ENCODE measurements around the gene EIF1. TPM values are rescaled to one million over a fixed set of nuclear protein-coding genes. Genes with fewer than 3 reads are reported as not detected.

The EIF1 gene
- total and polyA plus RNA-seq, 12 donors = 105 to 1,189 (median 442) TPM

- DNase-seq = no peak
- Histone ChIP-seq H3K27ac (no peak overlapping the region), H3K36me3 (replicated peaks in 1 of 2) (no peaks in the 10 kb centered on the region), H3K9me3 (replicated peaks in 1 of 3) (no peaks in the 10 kb centered on the region), H3K4me1 (replicated peaks in 1 of 2) (peaks cover 5 to 14% of the 10 kb centered on the region in 2 donors), H3K4me3 (no peak overlapping the region), H3K27me3 (peaks cover 25% of the 10 kb centered on the region)
- TF ChIP-seq, protein P1, sequence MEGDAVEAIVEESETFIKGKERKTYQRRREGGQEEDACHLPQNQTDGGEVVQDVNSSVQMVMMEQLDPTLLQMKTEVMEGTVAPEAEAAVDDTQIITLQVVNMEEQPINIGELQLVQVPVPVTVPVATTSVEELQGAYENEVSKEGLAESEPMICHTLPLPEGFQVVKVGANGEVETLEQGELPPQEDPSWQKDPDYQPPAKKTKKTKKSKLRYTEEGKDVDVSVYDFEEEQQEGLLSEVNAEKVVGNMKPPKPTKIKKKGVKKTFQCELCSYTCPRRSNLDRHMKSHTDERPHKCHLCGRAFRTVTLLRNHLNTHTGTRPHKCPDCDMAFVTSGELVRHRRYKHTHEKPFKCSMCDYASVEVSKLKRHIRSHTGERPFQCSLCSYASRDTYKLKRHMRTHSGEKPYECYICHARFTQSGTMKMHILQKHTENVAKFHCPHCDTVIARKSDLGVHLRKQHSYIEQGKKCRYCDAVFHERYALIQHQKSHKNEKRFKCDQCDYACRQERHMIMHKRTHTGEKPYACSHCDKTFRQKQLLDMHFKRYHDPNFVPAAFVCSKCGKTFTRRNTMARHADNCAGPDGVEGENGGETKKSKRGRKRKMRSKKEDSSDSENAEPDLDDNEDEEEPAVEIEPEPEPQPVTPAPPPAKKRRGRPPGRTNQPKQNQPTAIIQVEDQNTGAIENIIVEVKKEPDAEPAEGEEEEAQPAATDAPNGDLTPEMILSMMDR (IDR thresholded peaks at IDR 0.05) = no peak
- TF ChIP-seq POLR2A (IDR thresholded peaks at IDR 0.05) = no peak
- WGBS, 4 donors = 90 to 97% (median 91%) methylated on average over 5 of the region's 5 CpGs
- intact Hi-C loops (cut with DNase I) = loop anchor here in 1 of 2 donors (2.0 to 10.0 kb wide), 3 partner anchors 62 to 216 kb away; no protein-coding TSS in a partner anchor
Observed at GRCh38 chr17:41738801-41739112, 50.1 kb downstream of the EIF1 start.

- no peak overlapping the region for H3K4me3 ChIP-seq
- peaks cover 16% of the 10 kb centered on the region for H3K27me3 ChIP-seq
- H3K36me3 ChIP-seq (replicated peaks in 1 of 2) = no peaks in the 10 kb centered on the region
- intact Hi-C loops (cut with DNase I) = loop anchor here in 1 of 2 donors (2.0 to 10.0 kb wide), 3 partner anchors 61 to 215 kb away; no protein-coding TSS in a partner anchor
- 45 to 75% (median 65%) methylated on average over 4 to 9 of the region's 9 CpGs for WGBS, 4 donors
- H3K27ac ChIP-seq = no peak overlapping the region
- H3K9me3 ChIP-seq (replicated peaks in 1 of 3) = no peaks in the 10 kb centered on the region
- TF ChIP-seq POLR2A (IDR thresholded peaks at IDR 0.05) = no peak
- TF ChIP-seq, protein P1 (IDR thresholded peaks at IDR 0.05) = no peak
- DNase-seq = no peak
- H3K4me1 ChIP-seq (replicated peaks in 1 of 2) = peaks cover 0 to 4% of the 10 kb centered on the region in 2 donors
Observed at GRCh38 chr17:41739661-41740352, 51.1 kb downstream of the EIF1 start.

- H3K4me1 ChIP-seq (replicated peaks in 1 of 2) = no peaks in the 10 kb centered on the region
- no peak overlapping the region for H3K27ac ChIP-seq
- H3K27me3 ChIP-seq = peaks cover 9% of the 10 kb centered on the region
- no peak for TF ChIP-seq POLR2A (IDR thresholded peaks at IDR 0.05)
- TF ChIP-seq, protein P1 (IDR thresholded peaks at IDR 0.05) = no peak
- DNase-seq = no peak
- 85 to 94% (median 91%) methylated on average over 5 of the region's 5 CpGs for WGBS, 4 donors
- intact Hi-C loops (cut with DNase I) = no loop called here
- no peak overlapping the region for H3K4me3 ChIP-seq
- H3K9me3 ChIP-seq (replicated peaks in 1 of 3) = no peaks in the 10 kb centered on the region
- no peaks in the 10 kb centered on the region for H3K36me3 ChIP-seq (replicated peaks in 1 of 2)
Observed at GRCh38 chr17:41740506-41740905, 51.8 kb downstream of the EIF1 start.

GRCh38 chr17:41741709-41742108 lies 53.0 kb downstream of the EIF1 start:
- Histone ChIP-seq H3K4me3 (no peak overlapping the region), H3K27ac (no peak overlapping the region), H3K36me3 (replicated peaks in 1 of 2) (no peaks in the 10 kb centered on the region), H3K27me3 (peaks cover 4% of the 10 kb centered on the region), H3K9me3 (replicated peaks in 1 of 3) (no peaks in the 10 kb centered on the region), H3K4me1 (replicated peaks in 1 of 2) (no peaks in the 10 kb centered on the region)
- WGBS, 4 donors = 81 to 85% (median 82%) methylated on average over 7 to 9 of the region's 9 CpGs
- TF ChIP-seq, protein P1 (IDR thresholded peaks at IDR 0.05) = no peak
- TF ChIP-seq POLR2A (IDR thresholded peaks at IDR 0.05) = no peak
- DNase-seq = no peak
- intact Hi-C loops (cut with DNase I) = no loop called here

Small RNAs within 50 kb of the gene (small RNA-seq; reads per million reads assigned to genes)
- gene RN7SL399P (0 reads per million in 2 donors), gene RNA5SP442 (0 to 0.17 reads per million in 2 donors)

Other genes with a start within 250 kb of the EIF1 start
- gene KRT38, start 247.9 kb upstream of the EIF1 start, total RNA-seq = not detected
- gene KRT38, start 247.9 kb upstream of the EIF1 start, polyA plus RNA-seq = not detected
- not detected for gene KRT32, start 221.5 kb upstream of the EIF1 start, total RNA-seq
- not detected for gene KRT32, start 221.5 kb upstream of the EIF1 start, polyA plus RNA-seq
- not detected for gene KRT35, start 207.7 kb upstream of the EIF1 start, total RNA-seq
- not detected for gene KRT35, start 207.7 kb upstream of the EIF1 start, polyA plus RNA-seq
- under 1 TPM in 1 of 9 donors, not detected in 8; 0.28 TPM for gene KRT36, start 199.0 kb upstream of the EIF1 start, total RNA-seq
- gene KRT36, start 199.0 kb upstream of the EIF1 start, polyA plus RNA-seq = not detected
- 1 to 10 TPM in 1 of 9 donors, under 1 TPM in 2, not detected in 6; 0.54 to 3.5 (median 0.83) TPM for gene KRT13, start 183.3 kb upstream of the EIF1 start, total RNA-seq
- 10 to 100 TPM in 2 of 3 donors, not detected in 1; 18.6 to 20.0 TPM for gene KRT13, start 183.3 kb upstream of the EIF1 start, polyA plus RNA-seq
- under 1 TPM in 2 of 9 donors, not detected in 7; 0.18 to 0.25 TPM for gene KRT15, start 170.0 kb upstream of the EIF1 start, total RNA-seq
- gene KRT15, start 170.0 kb upstream of the EIF1 start, polyA plus RNA-seq = under 1 TPM in 2 of 3 donors, not detected in 1; 0.64 to 0.88 TPM
- 10 to 100 TPM in 3 of 9 donors, 1 to 10 TPM in 6; 1.1 to 30.1 (median 4.6) TPM for gene KRT19, start 160.6 kb upstream of the EIF1 start, total RNA-seq
- 10 to 100 TPM in 2 of 3 donors, 1 to 10 TPM in 1; 3.2 to 49.1 (median 26.1) TPM for gene KRT19, start 160.6 kb upstream of the EIF1 start, polyA plus RNA-seq
- gene KRT9, start 116.8 kb upstream of the EIF1 start, total RNA-seq = under 1 TPM in 2 of 9 donors, not detected in 7; 0.14 to 0.32 TPM
- gene KRT9, start 116.8 kb upstream of the EIF1 start, polyA plus RNA-seq = 1 to 10 TPM in 1 of 3 donors, under 1 TPM in 1, not detected in 1; 0.61 to 2.1 TPM
- gene KRT14, start 102.0 kb upstream of the EIF1 start, total RNA-seq = under 1 TPM in 1 of 9 donors, not detected in 8; 0.35 TPM
- gene KRT14, start 102.0 kb upstream of the EIF1 start, polyA plus RNA-seq = 1 to 10 TPM in 1 of 3 donors, not detected in 2; 1.2 TPM
- gene KRT16, start 76.1 kb upstream of the EIF1 start, total RNA-seq = 1 to 10 TPM in 2 of 9 donors, under 1 TPM in 5, not detected in 2; 0.18 to 3.0 (median 0.53) TPM
- gene KRT16, start 76.1 kb upstream of the EIF1 start, polyA plus RNA-seq = 1 to 10 TPM in 2 of 3 donors, not detected in 1; 2.6 to 4.5 TPM
- under 1 TPM in 3 of 9 donors, not detected in 6; 0.39 to 0.55 (median 0.55) TPM for gene KRT17, start 64.3 kb upstream of the EIF1 start, total RNA-seq
- 1 to 10 TPM in 1 of 3 donors, under 1 TPM in 1, not detected in 1; 0.97 to 1.3 TPM for gene KRT17, start 64.3 kb upstream of the EIF1 start, polyA plus RNA-seq
- gene GAST, start 23.4 kb downstream of the EIF1 start, total RNA-seq = not detected
- not detected for gene GAST, start 23.4 kb downstream of the EIF1 start, polyA plus RNA-seq
- gene HAP1, start 45.8 kb downstream of the EIF1 start, total RNA-seq = 1 to 10 TPM in 3 of 9 donors, under 1 TPM in 5, not detected in 1; 0.17 to 2.8 (median 0.58) TPM
- 1 to 10 TPM in 1 of 3 donors, under 1 TPM in 2; 0.26 to 2.8 (median 0.91) TPM for gene HAP1, start 45.8 kb downstream of the EIF1 start, polyA plus RNA-seq
- gene JUP, start 97.8 kb downstream of the EIF1 start, total RNA-seq = 10 to 100 TPM in 8 of 9 donors, 1 to 10 TPM in 1; 9.6 to 81.3 (median 35.5) TPM
- 10 to 100 TPM in 2 of 3 donors, 1 to 10 TPM in 1; 4.9 to 27.8 (median 21.1) TPM for gene JUP, start 97.8 kb downstream of the EIF1 start, polyA plus RNA-seq
- 10 to 100 TPM; 22.7 to 67.2 (median 30.8) TPM for gene P3H4, start 123.1 kb downstream of the EIF1 start, total RNA-seq
- gene P3H4, start 123.1 kb downstream of the EIF1 start, polyA plus RNA-seq = 10 to 100 TPM; 12.8 to 19.1 (median 14.1) TPM
- 100 to 1,000 TPM in 3 of 9 donors, 10 to 100 TPM in 6; 62.3 to 131 (median 86.3) TPM for gene FKBP10, start 124.1 kb downstream of the EIF1 start, total RNA-seq
- 100 to 1,000 TPM in 2 of 3 donors, 10 to 100 TPM in 1; 28.4 to 244 (median 157) TPM for gene FKBP10, start 124.1 kb downstream of the EIF1 start, polyA plus RNA-seq
- gene NT5C3B, start 147.3 kb downstream of the EIF1 start, total RNA-seq = 10 to 100 TPM; 36.2 to 62.9 (median 49.4) TPM
- gene NT5C3B, start 147.3 kb downstream of the EIF1 start, polyA plus RNA-seq = 100 to 1,000 TPM in 1 of 3 donors, 10 to 100 TPM in 2; 51.4 to 121 (median 98.8) TPM
- under 1 TPM in 1 of 9 donors, not detected in 8; 0.29 TPM for gene KLHL10, start 148.9 kb downstream of the EIF1 start, total RNA-seq
- under 1 TPM in 2 of 3 donors, not detected in 1; 0.10 to 0.24 TPM for gene KLHL10, start 148.9 kb downstream of the EIF1 start, polyA plus RNA-seq
- 10 to 100 TPM; 14.7 to 42.9 (median 22.9) TPM for gene KLHL11, start 176.5 kb downstream of the EIF1 start, total RNA-seq
- 1 to 10 TPM in 1 of 3 donors, under 1 TPM in 2; 0.17 to 3.2 (median 0.97) TPM for gene KLHL11, start 176.5 kb downstream of the EIF1 start, polyA plus RNA-seq
- gene ACLY, start 230.1 kb downstream of the EIF1 start, total RNA-seq = 100 to 1,000 TPM in 2 of 9 donors, 10 to 100 TPM in 7; 61.8 to 190 (median 74.4) TPM
- 100 to 1,000 TPM in 1 of 3 donors, 10 to 100 TPM in 2; 18.0 to 132 (median 22.7) TPM for gene ACLY, start 230.1 kb downstream of the EIF1 start, polyA plus RNA-seq
- 1 to 10 TPM in 1 of 9 donors, under 1 TPM in 7, not detected in 1; 0.39 to 1.4 (median 0.46) TPM for gene ODAD4, start 241.7 kb downstream of the EIF1 start, total RNA-seq
- 1 to 10 TPM; 1.2 to 3.5 (median 1.3) TPM for gene ODAD4, start 241.7 kb downstream of the EIF1 start, polyA plus RNA-seq